HUES48 (cell line): ENCODE results near the gene SPRED2.

Experiments used
- H3K27ac ChIP-seq: one replicate; pipeline ENCODE4 v1.7.0; 2013; ENCODE audit warnings: low read depth, low read length, inconsistent platforms
- H3K27me3 ChIP-seq: 2 replicates; pipeline ENCODE4 v1.6.1; 2013; ENCODE audit warnings: mild to moderate bottlenecking, low read length; ENCODE audit not compliant: control insufficient read depth, insufficient read depth
- H3K36me3 ChIP-seq: 2 replicates; pipeline ENCODE4 v1.6.1; 2013; ENCODE audit warnings: low read length; ENCODE audit not compliant: control insufficient read depth, insufficient read depth
- H3K4me1 ChIP-seq: 2 replicates; pipeline ENCODE4 v1.6.1; 2013; ENCODE audit warnings: mild to moderate bottlenecking, low read length; ENCODE audit not compliant: control insufficient read depth, insufficient read depth
- H3K4me3 ChIP-seq: 2 replicates; pipeline ENCODE4 v1.5.1; 2013; ENCODE audit warnings: mild to moderate bottlenecking, low read depth, low read length
- H3K9ac ChIP-seq: 2 replicates; pipeline ENCODE4 v1.6.1; 2013; ENCODE audit warnings: mild to moderate bottlenecking, low read depth, low read length, moderate library complexity
- H3K9me3 ChIP-seq: 2 replicates; pipeline ENCODE4 v1.6.1; 2013; ENCODE audit warnings: low read length; ENCODE audit not compliant: control insufficient read depth, insufficient read depth

SPRED2 gene

GRCh38 chr2:65291216-65292105 lies 140.9 kb downstream of the SPRED2 start:
- Histone ChIP-seq H3K9me3 (no peaks in the 10 kb centered on the region), H3K4me1 (no peaks in the 10 kb centered on the region; the same call in 1 of the 2 replicates), H3K27ac (no peak overlapping the region), H3K9ac (no peak overlapping the region), H3K36me3 (no peaks in the 10 kb centered on the region), H3K27me3 (peaks cover 10% of the 10 kb centered on the region), H3K4me3 (no peak overlapping the region)

- no peaks in the 10 kb centered on the region for H3K36me3 ChIP-seq
- H3K4me3 ChIP-seq, result no peak overlapping the region
- H3K4me1 ChIP-seq, result peaks cover 3% of the 10 kb centered on the region
- no peaks in the 10 kb centered on the region for H3K9me3 ChIP-seq
- no peak overlapping the region for H3K27ac ChIP-seq
- no peak overlapping the region for H3K9ac ChIP-seq
- peaks cover 25% of the 10 kb centered on the region for H3K27me3 ChIP-seq
Measured at GRCh38 chr2:65287364-65287763, 145.0 kb downstream of the SPRED2 start.

- Histone ChIP-seq H3K4me3 (no peak overlapping the region), H3K9ac (no peak overlapping the region), H3K4me1 (peaks cover 12% of the 10 kb centered on the region), H3K27ac (no peak overlapping the region), H3K27me3 (peaks cover 67% of the 10 kb centered on the region), H3K36me3 (no peaks in the 10 kb centered on the region), H3K9me3 (no peaks in the 10 kb centered on the region)
Measured at GRCh38 chr2:65282477-65283053, 149.8 kb downstream of the SPRED2 start.

GRCh38 chr2:65281627-65282351 lies 150.6 kb downstream of the SPRED2 start:
- Histone ChIP-seq H3K4me3 (no peak overlapping the region), H3K27me3 (peaks cover 69% of the 10 kb centered on the region), H3K27ac (no peak overlapping the region), H3K9ac (no peak overlapping the region), H3K9me3 (no peaks in the 10 kb centered on the region), H3K4me1 (peaks cover 14% of the 10 kb centered on the region), H3K36me3 (no peaks in the 10 kb centered on the region)

- peaks cover 76% of the 10 kb centered on the region for H3K27me3 ChIP-seq
Measured at GRCh38 chr2:65279756-65280155, 152.6 kb downstream of the SPRED2 start.

GRCh38 chr2:65278531-65278981 lies 153.8 kb downstream of the SPRED2 start:
- Histone ChIP-seq H3K9me3 (no peaks in the 10 kb centered on the region), H3K27me3 (peaks cover 88% of the 10 kb centered on the region), H3K4me3 (no peak overlapping the region), H3K36me3 (no peaks in the 10 kb centered on the region), H3K4me1 (peaks cover 19% of the 10 kb centered on the region), H3K9ac (no peak overlapping the region), H3K27ac (no peak overlapping the region)

More at GRCh38 chr2:65279756-65280155, 152.6 kb downstream of the SPRED2 start:
- Histone ChIP-seq H3K4me1 (peaks cover 19% of the 10 kb centered on the region), H3K27ac (no peak overlapping the region), H3K36me3 (no peaks in the 10 kb centered on the region), H3K9me3 (no peaks in the 10 kb centered on the region), H3K9ac (no peak overlapping the region), H3K4me3 (no peak overlapping the region)

- Histone ChIP-seq H3K9ac (no peak overlapping the region), H3K4me1 (peaks cover 19% of the 10 kb centered on the region), H3K27me3 (peaks cover 94% of the 10 kb centered on the region), H3K9me3 (no peaks in the 10 kb centered on the region), H3K36me3 (0 out of 2 replicates have a peak, but pooled peaks cover 1% of the 10 kb centered on the region), H3K27ac (no peak overlapping the region), H3K4me3 (no peak overlapping the region)
Measured at GRCh38 chr2:65277791-65278483, 154.5 kb downstream of the SPRED2 start.

GRCh38 chr2:65277118-65277517 lies 155.3 kb downstream of the SPRED2 start:
- Histone ChIP-seq H3K27me3 (peaks cover 94% of the 10 kb centered on the region), H3K4me3 (no peak overlapping the region), H3K4me1 (peaks cover 14% of the 10 kb centered on the region), H3K9ac (no peak overlapping the region), H3K36me3 (peaks cover 9% of the 10 kb centered on the region; the same call in 1 of the 2 replicates), H3K27ac (peak overlapping the region; percentile 24), H3K9me3 (no peaks in the 10 kb centered on the region)

- H3K9ac ChIP-seq, result no peak overlapping the region
- H3K27ac ChIP-seq, result no peak overlapping the region
- peaks cover 10% of the 10 kb centered on the region for H3K4me1 ChIP-seq
- H3K36me3 ChIP-seq, result peaks cover 9% of the 10 kb centered on the region; the same call in 1 of the 2 replicates
- H3K4me3 ChIP-seq, result no peak overlapping the region
- no peaks in the 10 kb centered on the region for H3K9me3 ChIP-seq
- peaks cover 93% of the 10 kb centered on the region for H3K27me3 ChIP-seq
Measured at GRCh38 chr2:65276609-65277008, 155.8 kb downstream of the SPRED2 start.

GRCh38 chr2:65275141-65275915 lies 157.1 kb downstream of the SPRED2 start:
- Histone ChIP-seq H3K4me3 (no peak overlapping the region), H3K9ac (no peak overlapping the region), H3K36me3 (peaks cover 9% of the 10 kb centered on the region; the same call in 1 of the 2 replicates), H3K4me1 (peaks cover 9% of the 10 kb centered on the region), H3K27me3 (peaks cover 86% of the 10 kb centered on the region), H3K27ac (no peak overlapping the region), H3K9me3 (no peaks in the 10 kb centered on the region)
